Stomach (tissue), 9 donors: Measurements from ENCODE around the gene MCM5. TPM values are rescaled to one million over a fixed set of nuclear protein-coding genes. Genes with fewer than 3 reads are reported as not detected.

Experiments used
- DNase-seq, 2 donors: peaks; one replicate each; pipeline versions ENCODE4 v3.0.0 to v3.0.0-alpha.2; 2013 to 2019
- H3K27ac ChIP-seq, 5 donors: fragments of 200-600 bp in 4 of 5; sonication (generic) in 4 of 5; one replicate each; pipeline ENCODE4 v1.5.1; 2013 to 2019; ENCODE audit warnings: mild to moderate bottlenecking in 1 of 5, moderate library complexity in 1 of 5
- H3K27me3 ChIP-seq, 3 donors: fragments of 200-600 bp; sonication (generic); one replicate each; pipeline ENCODE4 v1.5.1; 2017 to 2019; ENCODE audit warnings: mixed run types in 1 of 3
- H3K36me3 ChIP-seq, 4 donors: fragments of 200-600 bp; sonication (generic); 1 replicate in 3 of 4; 2 replicates in 1 of 4; pipeline ENCODE4 v1.5.1; 2016 to 2019
- H3K4me1 ChIP-seq, 4 donors: fragments of 200-600 bp; sonication (generic); one replicate each; pipeline ENCODE4 v1.5.1; 2016 to 2019
- H3K4me3 ChIP-seq, 4 donors: fragments of 200-600 bp; sonication (generic) in 3 of 4; one replicate each; pipeline ENCODE4 v1.5.1; 2016 to 2019; ENCODE audit warnings: mild to moderate bottlenecking in 1 of 4
- H3K9me3 ChIP-seq, 4 donors: fragments of 200-600 bp; sonication (generic); one replicate each; pipeline ENCODE4 v1.5.1; 2016 to 2019
- CTCF ChIP-seq, 7 experiments: fragments of 450-650 bp in 4 of 7; fragments of 200-600 bp in 3 of 7; sonication (generic) in 3 of 7; IDR thresholded peaks; one replicate each; pipeline ENCODE4 v1.5.1; 2016 to 2019; ENCODE audit warnings: antibody characterized with exemption in 7 of 7, control low read depth in 2 of 7, mild to moderate bottlenecking in 1 of 7
- EP300 ChIP-seq: sonication (generic); formaldehyde crosslinking; IDR thresholded peaks from one replicate; pipeline ENCODE4 v1.6.1; 2017; ENCODE audit warnings: antibody characterized with exemption
- POLR2A ChIP-seq, 4 donors: fragments of 450-650 bp; IDR thresholded peaks; one replicate each; pipeline ENCODE4 v1.6.1; 2016; ENCODE audit warnings: antibody characterized with exemption in 4 of 4, control low read depth in 2 of 4, mild to moderate bottlenecking in 1 of 4, moderate library complexity in 1 of 4
- POLR2AphosphoS5 ChIP-seq, 3 donors: sonication (generic); formaldehyde crosslinking; IDR thresholded peaks; one replicate each; pipeline ENCODE4 v1.6.1; 2016; ENCODE audit warnings: antibody characterized with exemption in 3 of 3
- WGBS, 5 donors: extraction: QIAGEN DNeasy Blood & Tissue Kit in 3 of 5; methylation state at CpG; one replicate each; pipeline versions ENCODE4 v1.1.5 to v1.1.7; 2013 to 2018; 5-methylcytosine and 5-hydroxymethylcytosine counted together
- intact Hi-C: fragments of 100-400 bp; cut with DNase I; formaldehyde crosslinking; loops from one replicate; pipeline ENCODE4 v1.15.1; 2023; ENCODE audit warnings: low total_unique reads
- polyA plus RNA-seq, 3 donors: library from polyadenylated mRNA; stranded (reverse); fragments of 200-250 nt; gene quantifications; one replicate each; pipeline ENCODE4 v1.2.3, GENCODE V29; 2013
- total RNA-seq, 5 donors: library from RNA; depleted of rRNA; stranded (reverse); fragments of >200 nt; gene quantifications; one replicate each; pipeline versions ENCODE4 v1.1.0 to v1.2.3, GENCODE V29; 2014 to 2016
- donor health status: healthy with polysubstance abuse.
- donor health status: Bipolar disorder and iron deficiency.
- donor health status: healthy.

Gene MCM5
- total and polyA plus RNA-seq, 8 donors, result 13.0 to 74.5 (median 19.1) TPM

GRCh38 chr22:35397095-35397904 is 2.6 kb upstream of the MCM5 start:
- Histone ChIP-seq H3K27me3 (no peaks in the 10 kb centered on the region), H3K4me3 (no peak overlapping the region), H3K4me1 (peaks cover 5 to 38% (median 23%) of the 10 kb centered on the region in 4 donors), H3K36me3 (peaks cover 0 to 15% (median 4%) of the 10 kb centered on the region in 4 donors), H3K9me3 (no peaks in the 10 kb centered on the region), H3K27ac (peak overlapping the region in 2 of 5 donors; percentile 28)
- DNase-seq, result peak in 1 of 2 donors; percentile 51
- WGBS, 5 donors, result 66 to 71% (median 66%) methylated on average over 13 of the region's 13 CpGs
- no peak for TF ChIP-seq POLR2AphosphoS5 (IDR thresholded peaks at IDR 0.05)
- TF ChIP-seq EP300, result no peak
- no peak for TF ChIP-seq POLR2A (IDR thresholded peaks at IDR 0.05)
- TF ChIP-seq CTCF (IDR thresholded peaks at IDR 0.05), result no peak
- intact Hi-C loops, result no loop called here

GRCh38 chr22:35398591-35398973 is 1.4 kb upstream of the MCM5 start:
- Histone ChIP-seq H3K9me3 (no peaks in the 10 kb centered on the region), H3K27ac (no peak overlapping the region), H3K36me3 (peaks cover 6 to 11% (median 8%) of the 10 kb centered on the region in 4 donors), H3K27me3 (no peaks in the 10 kb centered on the region), H3K4me3 (no peak overlapping the region), H3K4me1 (peaks cover 5 to 48% (median 23%) of the 10 kb centered on the region in 4 donors)
- intact Hi-C loops, result no loop called here
- TF ChIP-seq POLR2A (IDR thresholded peaks at IDR 0.05), result no peak
- TF ChIP-seq EP300, result no peak
- TF ChIP-seq POLR2AphosphoS5 (IDR thresholded peaks at IDR 0.05), result no peak
- no peak for TF ChIP-seq CTCF (IDR thresholded peaks at IDR 0.05)
- WGBS, 5 donors, result 96 to 100% (median 97%) methylated on average over 4 of the region's 4 CpGs
- DNase-seq, result no peak

- peak overlapping the region; percentile 15 to 84 (median 77) for H3K27ac ChIP-seq
- peaks cover 5 to 48% (median 23%) of the 10 kb centered on the region in 4 donors for H3K4me1 ChIP-seq
- H3K4me3 ChIP-seq, result peak overlapping the region; percentile 57 to 99 (median 96)
- 72 to 86% (median 76%) methylated on average over 24 of the region's 24 CpGs for WGBS, 5 donors
- H3K36me3 ChIP-seq, result peaks cover 8 to 15% (median 13%) of the 10 kb centered on the region in 4 donors
- no peak for DNase-seq
- no peaks in the 10 kb centered on the region for H3K27me3 ChIP-seq
- intact Hi-C loops, result no loop called here
- no peaks in the 10 kb centered on the region for H3K9me3 ChIP-seq
- TF ChIP-seq POLR2AphosphoS5 (IDR thresholded peaks at IDR 0.05), result no peak
- TF ChIP-seq CTCF (IDR thresholded peaks at IDR 0.05), result no peak
- no peak for TF ChIP-seq POLR2A (IDR thresholded peaks at IDR 0.05)
- TF ChIP-seq EP300, result no peak
Measured at GRCh38 chr22:35399114-35399677, 744 bp upstream of the MCM5 start.

- intact Hi-C loops, result no loop called here
- peak overlapping the region; percentile 57 to 99 (median 96) for H3K4me3 ChIP-seq
- H3K4me1 ChIP-seq, result peaks cover 5 to 48% (median 23%) of the 10 kb centered on the region in 4 donors
- TF ChIP-seq CTCF (IDR thresholded peaks at IDR 0.05) (no peak), POLR2A (IDR thresholded peaks at IDR 0.05) (no peak), POLR2AphosphoS5 (IDR thresholded peaks at IDR 0.05) (no peak), EP300 (no peak)
- H3K27ac ChIP-seq, result peak overlapping the region in 4 of 5 donors; percentile 72 to 84 (median 80)
- no peaks in the 10 kb centered on the region for H3K9me3 ChIP-seq
- whole genome bisulfite sequencing, 5 donors, result 0 to 1% (median 0%) methylated on average over 13 to 20 of the region's 20 CpGs
- H3K27me3 ChIP-seq, result no peaks in the 10 kb centered on the region
- peaks cover 8 to 27% (median 26%) of the 10 kb centered on the region in 4 donors for H3K36me3 ChIP-seq
- no peak for DNase-seq
Measured at GRCh38 chr22:35400501-35400790, 506 bp downstream of the MCM5 start.
